Right lobe of liver (tissue), 4 donors: ENCODE measurements around the gene HTR3B.

Experiments
- CTCF ChIP-seq, 4 donors: fragments of 200-600 bp in 3 of 4; fragments of 450-650 bp in 1 of 4; IDR thresholded peaks; one replicate each; pipeline versions ENCODE4 v1.5.1 to v1.8.0; 2016 to 2022; ENCODE audit warnings: antibody characterized with exemption in 4 of 4, mild to moderate bottlenecking in 2 of 4
- POLR2A ChIP-seq: fragments of 450-650 bp; IDR thresholded peaks from one replicate; pipeline ENCODE4 v1.6.1; 2017; ENCODE audit warnings: antibody characterized with exemption, mild to moderate bottlenecking
- donor health status: DM: no; HTN: no; CAD: no.
- donor health status: DM: no; HTN: no; CAD: no.
- donor health status: DM: no; HTN: yes; CAD: no.

- TF ChIP-seq POLR2A (no peak), CTCF (IDR thresholded peaks at IDR 0.05) (no peak)
Measured at GRCh38 chr11:113934761-113935160, 30.2 kb downstream of the HTR3B start.
